Measurements from ENCODE around the gene CDHR5.

The CDHR5 gene

DNA sequence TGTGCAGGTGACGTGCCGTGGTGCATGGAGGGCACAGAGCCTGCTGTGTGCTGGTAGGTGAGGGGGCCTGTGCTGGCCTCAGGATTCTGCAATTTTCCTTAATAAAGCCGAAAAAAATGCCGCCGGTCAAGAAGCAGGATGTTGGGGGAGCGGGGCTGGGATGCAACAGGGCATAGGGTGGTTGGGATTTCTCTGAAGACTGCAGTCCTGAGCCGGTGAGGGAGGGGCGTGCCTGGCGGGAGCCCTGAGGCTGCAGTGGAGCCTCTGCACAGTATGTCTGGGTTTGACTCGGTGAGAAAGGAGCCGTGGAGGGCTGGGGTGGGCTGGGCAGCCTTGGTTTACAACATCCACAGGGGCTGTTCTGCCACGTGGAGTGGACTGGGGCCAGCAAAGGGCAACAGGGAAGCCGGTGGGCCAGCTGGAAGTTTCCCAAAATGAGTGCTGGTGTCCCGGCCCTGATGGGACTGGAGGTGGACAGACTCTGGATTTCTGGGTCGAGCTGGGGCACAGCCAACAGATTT is 1.3 kb downstream of the CDHR5 start:
- no peak for DNase-seq (ENCODE audit: low read depth)

DNA sequence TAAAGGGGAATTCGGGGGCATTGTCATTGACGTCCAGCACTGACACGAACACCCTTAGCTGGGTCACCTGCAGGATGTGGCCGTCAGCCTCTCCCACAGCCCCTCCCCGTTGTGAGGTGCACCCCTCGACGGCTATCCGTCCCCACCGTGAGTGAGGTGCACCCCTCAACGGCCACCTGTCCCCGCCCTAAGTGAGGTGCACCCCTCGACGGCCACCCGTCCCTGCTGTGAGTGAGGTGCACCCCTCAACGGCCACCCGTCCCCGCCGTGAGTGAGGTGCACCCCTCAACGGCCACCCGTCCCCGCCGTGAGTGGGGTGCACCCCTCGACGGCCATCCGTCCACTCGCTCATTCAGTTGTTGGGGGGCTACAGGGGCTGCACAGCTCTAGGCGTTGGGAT is 2.9 kb downstream of the CDHR5 start:
- DNase-seq (ENCODE audit: low read depth): no peak

DNA sequence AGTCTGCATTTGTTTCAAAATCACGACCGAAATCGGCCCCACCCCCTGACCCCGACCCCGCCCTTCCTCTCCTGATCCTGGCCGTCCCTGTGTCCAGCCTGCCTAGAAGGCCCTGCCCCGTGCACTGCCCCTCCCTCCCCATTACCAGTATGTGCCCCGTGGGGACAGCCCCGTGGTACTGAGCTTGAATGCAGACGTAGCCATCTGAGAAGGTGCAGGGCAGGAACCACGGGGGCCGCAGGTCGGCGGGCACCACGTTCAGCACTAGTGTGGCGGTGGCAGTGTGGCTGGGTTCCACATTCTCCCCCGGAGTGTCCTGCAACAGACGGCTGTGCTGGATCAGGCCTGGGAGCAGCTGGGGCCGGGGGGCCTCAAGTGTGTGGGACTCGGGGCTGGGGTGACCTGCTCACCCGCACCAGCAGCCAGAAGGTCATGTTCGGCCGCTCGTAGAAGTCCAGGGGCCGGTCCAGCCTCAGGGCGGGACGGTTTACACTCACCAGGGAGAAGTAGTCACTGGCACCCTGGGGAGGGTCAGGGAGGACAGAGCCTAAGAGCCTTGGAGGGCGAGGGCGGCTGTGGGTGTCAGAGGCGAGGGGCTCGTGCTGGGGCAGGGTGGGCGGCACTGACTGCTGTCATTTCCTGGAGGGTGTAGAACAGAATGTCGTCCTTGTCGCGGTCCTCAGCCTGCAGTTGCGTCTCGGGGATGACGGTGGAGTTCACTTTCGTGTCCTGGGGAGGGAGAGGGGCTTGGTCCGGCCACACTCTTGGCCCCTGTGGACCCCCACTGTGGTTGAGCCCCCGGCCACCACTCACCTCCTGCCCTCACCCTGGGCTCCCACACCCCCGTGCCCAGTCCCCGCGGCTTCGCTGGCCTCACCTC is 3.6 kb downstream of the CDHR5 start:
- DNase-seq (ENCODE audit: low read depth): no peak

DNA sequence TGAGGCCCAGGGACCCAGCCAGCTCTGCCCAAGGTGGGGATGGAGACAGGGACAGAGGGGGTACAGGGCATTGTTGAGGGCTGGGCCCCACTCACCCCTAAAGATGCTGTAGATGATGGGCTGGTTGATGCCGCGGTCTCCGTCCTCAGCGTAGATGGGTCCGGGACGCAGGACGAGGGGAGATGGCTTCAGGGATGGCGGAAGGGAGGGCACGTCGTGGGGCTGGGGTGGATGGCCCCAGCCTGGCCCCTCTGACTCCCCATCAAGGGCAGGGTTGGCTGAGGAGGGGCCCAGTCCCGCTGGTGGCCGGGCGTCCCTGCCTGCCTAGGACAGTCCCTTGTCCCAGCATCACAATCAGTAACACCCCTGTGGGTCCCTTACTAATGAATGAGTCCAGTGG is 4.6 kb downstream of the CDHR5 start:
- DNase-seq (ENCODE audit: low read depth): no peak

DNA sequence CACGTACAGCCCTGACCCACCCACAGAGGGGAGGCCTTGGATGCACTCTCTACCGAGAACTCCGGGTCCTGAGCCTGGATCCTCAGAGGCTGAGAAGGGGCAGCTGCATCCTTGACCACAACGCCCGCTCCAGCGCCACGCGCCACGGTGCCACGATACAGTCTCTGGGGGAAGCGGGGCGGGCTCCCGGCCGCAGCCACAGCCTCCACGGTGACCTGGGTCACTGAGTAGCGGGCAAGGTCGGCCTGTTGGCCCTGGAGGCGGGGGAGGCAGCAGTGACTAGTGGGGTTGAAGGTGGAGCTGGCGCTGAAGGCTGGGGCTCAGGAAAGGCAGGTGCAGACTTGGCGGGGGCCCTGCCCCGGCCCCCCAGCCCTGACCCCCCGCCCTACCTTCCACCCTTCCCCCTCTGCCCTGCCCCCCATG is 5.1 kb downstream of the CDHR5 start:
- no peak for DNase-seq (ENCODE audit: low read depth)

DNA sequence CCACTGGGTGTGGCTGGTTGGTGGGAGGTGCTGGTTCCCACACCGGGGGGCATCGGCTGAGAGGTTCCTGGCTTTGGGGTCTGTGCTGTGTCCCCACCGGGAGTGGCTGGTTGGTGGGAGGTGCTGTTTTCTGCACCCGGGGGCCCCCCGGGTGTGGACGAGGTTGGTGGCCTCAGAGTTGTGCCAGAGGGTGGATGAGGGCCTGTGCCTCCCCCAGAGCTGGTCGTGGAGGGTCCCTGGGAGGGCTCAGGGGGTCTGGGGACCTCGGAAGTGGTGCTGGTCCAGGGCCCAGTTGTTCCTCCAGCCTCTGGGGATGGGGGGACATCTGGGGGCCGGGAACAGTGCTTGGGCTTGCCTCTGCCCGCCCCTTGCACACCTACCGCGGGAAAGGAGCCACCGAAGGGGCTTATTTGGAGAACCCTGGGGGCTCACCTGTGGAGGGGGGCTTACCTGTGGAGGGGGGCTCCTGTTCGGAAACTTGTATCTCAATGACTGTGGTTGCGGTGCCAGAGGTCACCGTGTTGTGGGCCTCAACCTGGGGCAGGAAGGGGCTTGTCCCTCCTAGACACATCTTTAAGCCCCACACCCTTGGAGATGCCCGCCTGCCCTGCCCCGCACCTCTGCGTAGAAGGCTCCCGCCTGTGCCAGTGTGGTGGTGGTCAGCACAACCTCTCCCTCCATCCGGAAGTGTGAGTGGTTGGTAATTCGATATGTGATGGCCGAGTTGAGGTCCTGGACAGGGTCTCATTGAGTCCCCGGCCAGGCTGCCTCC is 5.7 kb downstream of the CDHR5 start:
- no peak for DNase-seq (ENCODE audit: low read depth)

DNA sequence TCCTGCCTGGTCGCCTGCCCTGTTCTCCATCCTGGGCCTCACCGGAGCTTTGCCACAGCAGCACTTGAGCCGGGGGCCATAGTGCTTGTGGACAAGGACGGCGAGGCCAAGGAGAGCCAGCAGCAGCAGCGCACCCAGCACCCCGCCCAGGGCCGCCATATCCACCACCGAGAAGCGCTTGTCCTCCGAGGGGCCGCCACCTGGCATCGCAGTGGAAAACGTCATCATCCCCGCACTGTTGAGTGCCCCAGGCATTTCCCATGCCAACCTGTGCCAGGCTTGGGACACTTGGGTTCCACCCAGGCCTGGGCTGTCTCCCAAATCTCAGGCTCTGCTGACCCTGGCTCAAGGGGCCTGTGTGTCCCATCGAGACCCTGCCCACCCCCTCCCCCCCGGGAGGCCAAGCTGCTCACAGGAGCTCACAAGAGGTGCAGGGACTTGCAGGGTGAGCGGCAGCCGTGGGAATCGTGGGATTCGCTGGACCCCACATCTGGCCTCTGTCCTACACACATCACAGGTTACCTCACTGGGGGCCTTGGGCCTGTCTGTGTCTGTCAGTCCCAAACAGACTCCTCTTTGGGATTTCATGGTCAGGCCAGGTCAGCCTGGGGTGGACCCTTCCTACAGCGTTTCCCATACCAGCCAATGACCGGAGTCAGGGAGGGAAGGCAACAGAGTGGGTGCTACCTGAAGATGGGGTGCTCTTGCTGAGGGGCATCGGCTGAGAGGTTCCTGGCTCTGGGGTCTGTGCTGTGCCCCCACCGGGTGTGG is 6.7 kb downstream of the CDHR5 start:
- DNase-seq (ENCODE audit: low read depth): no peak

DNA sequence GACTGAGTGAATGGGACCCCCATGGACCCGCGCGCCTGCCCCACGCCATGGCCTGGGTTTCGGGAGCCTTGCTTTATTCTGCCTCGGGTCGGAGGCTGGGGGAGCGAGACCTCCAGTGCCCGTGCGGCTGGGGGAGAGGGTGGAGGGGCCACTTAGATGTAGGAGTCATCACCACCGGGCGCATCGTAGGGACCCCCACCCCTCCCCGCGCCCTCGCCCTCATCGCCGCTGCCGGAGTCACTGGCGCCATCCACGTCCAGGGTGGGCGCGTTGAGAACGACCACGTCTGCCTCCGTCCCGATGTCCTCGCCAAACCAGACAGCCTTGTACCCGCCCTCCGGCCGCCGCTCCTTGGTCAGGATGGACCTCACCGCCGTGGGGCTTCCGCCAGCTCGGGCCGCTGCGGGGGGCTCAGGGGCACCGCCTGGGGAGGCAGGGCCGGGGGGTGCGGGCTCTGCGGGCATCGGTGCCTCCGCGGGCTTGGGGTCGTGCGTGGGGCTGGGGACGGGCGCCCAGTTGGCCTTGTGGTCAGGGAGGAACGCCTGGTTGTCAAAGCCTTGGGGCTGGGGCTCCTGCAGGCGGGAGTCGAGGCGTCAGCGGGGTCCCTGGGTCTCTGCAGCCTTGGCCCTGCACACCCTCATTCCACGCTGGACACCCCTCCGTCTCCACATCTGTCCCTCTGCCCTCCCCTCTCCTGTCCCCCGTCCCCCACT is 7.4 kb downstream of the CDHR5 start:
- no peak for DNase-seq (ENCODE audit: low read depth)

DNA sequence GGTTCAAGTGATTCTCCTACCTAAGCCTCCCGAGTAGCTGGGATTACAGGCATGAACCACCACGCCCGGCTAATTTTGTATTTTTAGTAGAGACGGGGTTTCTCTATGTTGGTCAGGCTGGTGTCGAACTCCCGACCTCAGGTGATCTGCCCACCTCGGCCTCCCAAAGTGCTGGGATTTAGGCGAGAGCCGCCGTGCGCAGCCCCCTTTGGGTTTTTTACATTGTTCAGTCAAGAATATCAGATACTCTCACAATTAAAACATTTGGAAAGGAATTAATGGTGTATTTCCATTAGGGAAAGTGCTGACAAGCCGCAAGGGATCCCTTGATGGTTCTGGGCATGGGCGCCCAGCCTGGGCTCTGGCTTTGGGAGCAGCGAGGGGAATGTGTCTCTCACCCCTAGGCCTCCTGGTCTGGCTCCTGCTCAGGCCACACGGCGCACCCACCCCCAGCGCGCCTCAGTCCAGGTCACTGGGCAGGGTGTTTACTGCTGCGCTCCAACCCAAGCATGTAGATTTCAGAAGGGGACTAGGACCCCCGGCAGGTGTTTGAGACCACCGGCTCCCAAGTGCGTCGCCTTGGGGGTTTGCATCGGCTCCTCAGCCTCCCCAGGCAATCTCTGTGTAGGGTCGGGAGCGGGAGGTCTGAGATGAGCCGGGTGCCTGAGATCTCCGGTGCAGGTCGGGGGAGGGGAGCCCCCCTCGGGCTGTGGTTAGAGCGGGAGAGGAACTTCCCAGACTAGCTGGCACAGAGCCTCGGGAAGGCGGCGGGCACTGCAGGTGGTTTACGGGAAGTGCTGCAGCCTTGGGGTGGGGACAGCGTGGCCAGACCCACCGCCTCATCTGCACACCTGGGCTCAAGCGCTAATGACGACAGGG is 8.2 kb downstream of the CDHR5 start:
- no peak for DNase-seq (ENCODE audit: low read depth)

DNA sequence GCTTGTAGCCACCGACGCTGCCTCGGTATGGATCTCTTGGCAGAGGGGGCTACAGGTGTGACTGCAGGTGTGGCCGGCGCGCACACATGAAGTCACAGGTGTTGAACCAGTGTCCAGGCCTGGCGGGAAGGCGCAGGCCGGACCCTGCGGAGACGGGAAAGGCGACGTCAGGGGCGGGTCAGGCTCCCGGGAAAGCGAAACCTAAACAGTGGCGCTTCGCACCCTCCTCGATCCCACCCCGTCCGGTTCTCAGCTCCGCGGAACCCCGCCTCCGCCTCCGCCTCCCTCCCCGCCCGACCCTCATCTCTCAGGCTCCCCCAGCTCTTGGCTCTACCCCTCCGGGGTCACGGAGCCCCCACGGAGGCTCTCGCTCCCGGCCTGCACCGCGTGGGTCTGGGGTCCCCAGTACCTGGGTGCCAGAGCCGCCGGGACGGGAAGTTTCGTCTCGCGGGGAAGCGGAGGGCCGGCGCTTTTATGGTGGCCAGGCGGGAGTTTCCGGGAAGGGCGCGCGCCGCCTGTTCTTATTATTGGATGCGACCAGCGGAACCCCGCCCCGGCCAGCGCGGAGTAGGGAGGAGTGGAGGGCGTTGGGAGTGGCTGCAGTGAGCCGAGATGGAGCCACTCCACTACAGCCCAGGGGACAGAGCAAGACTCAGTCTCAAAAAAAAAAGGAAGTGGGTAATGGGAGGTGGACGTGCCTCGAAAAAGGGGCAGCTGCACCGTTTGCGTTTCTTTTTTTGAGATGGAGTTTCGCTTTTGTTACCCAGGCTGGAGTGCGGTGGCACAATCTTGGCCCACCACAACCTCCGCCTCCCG is 9.0 kb downstream of the CDHR5 start, which contains the start of gene IRF7:
Gene IRF7 (minus strand): TSS at position 447 of the 816 bp plus-strand sequence. CDS start 586 bp downstream, outside the sequence.
- DNase-seq (ENCODE audit: low read depth): peak; percentile 88

DNA sequence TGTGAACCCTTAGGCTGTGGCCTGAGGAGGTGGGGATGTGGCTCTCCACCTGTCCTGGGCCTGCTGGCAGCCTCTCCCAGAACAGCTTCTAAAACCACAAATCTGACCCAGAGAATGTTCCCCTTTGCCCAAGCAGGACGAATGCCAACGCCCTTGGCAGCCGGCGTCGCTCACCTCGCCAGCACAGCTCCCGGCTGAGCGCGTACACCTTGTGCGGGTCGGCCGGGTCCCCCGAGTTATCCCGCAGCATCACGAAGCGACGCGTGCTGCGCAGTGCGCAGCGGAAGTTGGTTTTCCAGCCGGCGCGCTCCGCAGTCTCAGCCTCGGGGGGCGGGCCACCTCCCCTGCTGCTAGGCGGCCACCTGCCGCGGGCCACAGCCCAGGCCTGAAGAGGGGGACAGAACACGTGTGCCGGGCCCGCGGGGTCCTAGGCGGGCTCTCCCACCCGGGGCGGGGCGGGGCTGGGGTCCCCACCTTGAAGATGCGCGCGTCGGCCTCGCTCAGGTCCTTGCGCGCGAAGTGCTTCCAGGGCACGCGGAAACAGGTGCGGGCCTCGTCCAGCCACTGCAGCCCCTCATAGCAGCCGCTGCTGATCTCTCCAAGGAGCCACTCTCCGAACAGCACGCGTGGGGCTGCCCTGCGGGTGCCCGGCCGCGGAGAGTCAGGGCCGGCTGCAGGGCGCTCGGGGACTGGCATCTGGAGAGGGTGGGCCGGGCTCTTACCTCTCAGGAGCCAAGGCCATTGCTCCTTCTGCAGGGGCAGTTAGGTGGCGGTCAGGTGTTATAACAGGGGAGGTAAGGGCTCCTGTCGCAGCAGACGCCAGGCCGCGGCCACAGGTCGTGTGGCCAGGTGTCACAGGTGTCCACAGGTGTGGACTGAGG is 9.9 kb downstream of the CDHR5 start:
- DNase-seq (ENCODE audit: low read depth): no peak

DNA sequence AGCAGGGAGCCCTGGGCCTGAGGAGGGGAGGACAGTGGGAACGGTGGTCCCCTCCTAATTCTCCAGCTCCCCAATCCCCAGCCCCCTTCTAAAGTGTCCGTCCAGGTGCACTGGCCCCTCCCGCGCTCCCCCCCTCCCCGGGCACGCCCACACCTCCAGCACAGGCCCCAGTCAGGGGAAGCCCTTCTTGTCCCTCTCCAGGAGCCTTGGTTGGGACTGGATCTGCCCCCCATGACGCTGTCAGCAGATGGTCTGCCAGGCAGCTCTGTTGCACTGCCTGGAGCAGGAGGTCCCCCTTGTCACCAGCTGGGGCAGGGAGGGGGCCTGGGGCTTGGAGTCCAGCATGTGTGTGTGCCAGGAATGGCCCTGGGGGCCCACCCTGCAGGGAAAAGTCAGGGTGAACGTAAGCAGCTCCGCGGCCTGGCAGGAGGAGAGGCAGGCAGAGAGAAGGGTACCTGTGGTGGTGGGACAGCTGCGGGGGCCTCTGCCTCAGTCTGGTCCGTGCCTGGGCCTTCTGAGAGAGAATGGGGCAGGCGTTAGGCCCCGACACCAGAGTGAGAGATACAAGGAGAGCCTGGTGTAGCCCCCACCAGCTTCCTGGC is 10.6 kb downstream of the CDHR5 start:
- DNase-seq (ENCODE audit: low read depth): no peak

DNA sequence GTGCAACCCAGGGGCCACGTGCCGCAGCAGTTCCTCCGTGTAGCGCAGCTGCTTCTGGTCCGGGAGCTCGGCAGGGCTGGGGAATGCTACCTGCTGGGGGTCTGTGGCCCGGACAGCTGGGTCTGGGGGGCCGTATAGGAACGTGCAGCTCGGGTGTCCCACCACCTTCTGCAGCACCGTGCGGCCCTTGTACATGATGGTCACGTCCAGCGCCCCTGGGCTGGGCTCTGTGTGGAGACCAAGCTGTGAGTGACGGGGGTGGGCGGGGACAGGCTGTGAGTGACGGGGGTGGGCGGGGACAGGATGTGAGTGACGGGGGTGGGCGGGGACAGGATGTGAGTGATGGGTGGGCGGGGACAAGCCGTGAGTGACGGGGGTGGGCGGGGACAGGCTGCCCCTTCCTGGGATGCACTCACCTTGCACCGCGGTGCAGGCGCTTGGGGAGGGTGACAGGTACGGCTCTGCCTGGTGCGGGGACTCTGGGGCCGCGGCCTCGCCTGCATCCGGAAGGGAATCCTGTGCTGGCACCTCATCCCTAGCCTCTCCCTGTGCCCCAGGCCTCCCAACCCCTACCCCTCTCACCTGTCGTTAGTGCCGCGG is 11.3 kb downstream of the CDHR5 start:
- DNase-seq (ENCODE audit: low read depth): peak; percentile 26

DNA sequence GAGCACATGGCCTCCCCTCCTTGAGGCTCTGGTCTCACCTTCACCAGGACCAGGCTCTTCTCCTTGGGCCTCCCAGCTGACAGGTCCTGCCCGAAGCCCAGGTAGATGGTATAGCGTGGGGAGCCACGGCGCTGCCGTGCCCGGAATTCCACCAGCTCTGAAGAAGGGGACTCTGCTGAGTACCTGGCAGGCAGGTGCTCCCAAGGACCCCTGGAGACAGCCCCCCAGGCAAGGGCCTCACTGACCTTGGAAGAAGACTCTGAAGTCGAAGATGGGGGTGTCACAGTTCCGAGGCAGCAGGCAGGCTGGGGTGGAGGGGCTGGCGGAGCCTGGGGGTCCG is 11.8 kb downstream of the CDHR5 start:
- DNase-seq (ENCODE audit: low read depth): no peak

DNA sequence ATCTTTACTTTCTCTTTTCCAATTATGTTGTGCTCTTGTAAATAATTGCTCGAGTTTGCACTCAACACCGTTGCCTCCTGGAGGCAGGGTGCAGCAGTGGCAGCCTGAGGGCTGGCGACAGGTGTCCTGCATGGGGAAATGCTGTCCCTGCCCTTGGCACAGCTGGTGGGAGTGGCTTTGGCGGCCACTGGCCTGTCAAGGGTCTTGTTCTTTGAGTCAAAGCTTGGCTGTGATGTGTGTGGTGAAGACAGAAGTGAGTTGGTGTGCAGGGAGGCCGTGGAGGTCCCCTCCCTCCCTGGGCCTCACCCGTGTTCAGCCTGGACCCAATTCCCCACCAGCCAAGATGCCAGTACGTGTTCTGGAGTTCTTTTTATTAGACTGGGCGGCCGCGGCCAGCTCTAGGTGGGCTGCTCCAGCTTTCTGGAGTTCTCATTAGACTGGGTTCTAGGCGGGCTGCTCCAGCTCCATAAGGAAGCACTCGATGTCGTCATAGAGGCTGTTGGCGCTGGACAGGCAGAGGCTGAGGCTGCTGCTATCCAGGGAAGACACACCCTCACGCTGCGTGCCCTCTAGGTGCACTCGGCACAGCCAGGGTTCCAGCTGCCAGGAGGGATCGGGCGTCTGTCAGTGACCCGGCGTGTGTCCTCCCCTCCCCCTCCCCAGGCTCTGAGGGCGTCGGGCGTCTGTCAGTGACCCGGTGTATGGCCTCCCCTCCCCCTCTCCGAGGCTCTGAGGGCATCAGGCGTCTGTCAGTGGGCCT is 12.4 kb downstream of the CDHR5 start:
- DNase-seq (ENCODE audit: low read depth): no peak

DNA sequence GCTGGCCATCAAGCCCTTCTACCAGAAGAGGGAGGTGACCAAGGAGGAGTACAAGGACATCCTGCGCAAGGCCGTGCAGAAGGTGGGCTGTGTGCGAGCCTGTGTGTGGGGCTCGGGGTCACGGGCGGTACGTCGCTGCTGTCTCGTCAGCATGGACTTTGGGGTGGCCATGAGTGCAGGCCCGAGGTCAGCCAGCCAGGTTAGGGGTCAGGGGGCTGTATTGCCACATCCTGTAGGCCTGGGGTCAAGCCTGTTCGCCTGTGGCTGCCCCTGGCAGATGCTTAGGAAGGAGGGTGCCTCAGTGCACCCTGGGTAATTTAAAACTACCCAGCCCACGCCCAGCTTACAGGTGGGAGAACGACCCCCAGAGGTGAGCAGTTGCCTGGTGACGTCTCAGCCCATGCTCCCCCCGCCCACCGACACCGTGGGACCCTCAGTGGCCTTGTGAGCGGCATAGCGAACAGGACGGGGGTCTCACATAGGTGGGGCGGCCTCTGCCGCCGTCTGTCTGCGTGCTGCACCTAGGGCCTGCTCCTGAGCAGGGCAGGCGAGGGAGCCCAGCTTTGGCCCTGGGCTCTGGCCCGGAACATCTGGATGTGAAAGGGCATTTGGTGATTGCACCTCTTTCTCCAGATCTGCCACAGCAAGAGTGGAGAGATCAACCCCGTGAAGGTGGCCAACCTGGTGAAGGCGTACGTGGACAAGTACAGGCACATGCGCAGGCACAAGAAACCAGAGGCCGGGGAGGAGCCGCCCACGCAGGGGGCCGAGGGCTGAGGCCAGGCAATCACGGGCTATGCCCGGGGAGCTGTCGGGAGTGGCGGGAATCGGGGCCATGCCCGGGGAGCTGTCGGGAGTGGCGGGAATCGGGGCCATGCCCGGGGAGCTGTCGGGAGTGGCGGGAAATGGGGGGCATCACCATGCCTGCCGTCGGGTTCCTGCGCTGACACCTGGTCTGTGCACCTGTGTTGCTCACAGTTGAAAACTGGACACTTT is 13.5 kb downstream of the CDHR5 start:
- no peak for DNase-seq (ENCODE audit: low read depth)
